OCI-LY1 (cell line): ENCODE data around the gene SPATA25.

Experiments
- H2AFZ ChIP-seq: fragments of 200-600 bp; sonication (generic), shearing (Covaris generic); 2 replicates; pipeline ENCODE4 v1.6.0; 2014; ENCODE audit warnings: antibody characterized with exemption, mild to moderate bottlenecking, low read length
- H3F3A ChIP-seq: fragments of 200-600 bp; sonication (generic), shearing (Covaris generic); 2 replicates; pipeline ENCODE4 v1.6.0; 2014; ENCODE audit warnings: mild to moderate bottlenecking, antibody characterized with exemption, low read length, moderate library complexity; ENCODE audit not compliant: insufficient read depth
- H3K27ac ChIP-seq: fragments of 200-600 bp; sonication (generic); 2 replicates; pipeline ENCODE4 v1.5.1; 2014; ENCODE audit warnings: low read length, mixed run types, mild to moderate bottlenecking, low read depth; ENCODE audit not compliant: poor library complexity, severe bottlenecking
- H3K27me3 ChIP-seq: fragments of 200-600 bp; sonication (generic); 2 replicates; pipeline ENCODE4 v1.6.0; 2014; ENCODE audit warnings: antibody characterized with exemption, mild to moderate bottlenecking, low read length, moderate library complexity; ENCODE audit not compliant: insufficient read depth
- H3K36me3 ChIP-seq: fragments of 200-600 bp; sonication (generic); 2 replicates; pipeline ENCODE4 v1.6.1; 2014; ENCODE audit warnings: mild to moderate bottlenecking, antibody characterized with exemption, low read length, moderate library complexity, mixed read lengths; ENCODE audit not compliant: insufficient read depth
- H3K4me1 ChIP-seq: fragments of 200-600 bp; sonication (generic); 2 replicates; pipeline ENCODE4 v1.5.1; 2014; ENCODE audit warnings: mild to moderate bottlenecking, low read length, moderate library complexity; ENCODE audit not compliant: insufficient read depth, severe bottlenecking
- H3K4me2 ChIP-seq: fragments of 200-600 bp; sonication (generic), shearing (Covaris generic); 2 replicates; pipeline ENCODE4 v1.6.1; 2014; ENCODE audit warnings: low read length
- H3K4me3 ChIP-seq: fragments of 200-600 bp; sonication (generic); 2 replicates; pipeline ENCODE4 v1.5.1; 2014; ENCODE audit warnings: low read length, low read depth, mild to moderate bottlenecking, mixed read lengths; ENCODE audit not compliant: poor library complexity, severe bottlenecking
- H3K79me2 ChIP-seq: fragments of 200-600 bp; shearing (Covaris generic); 2 replicates; pipeline ENCODE4 v1.6.1; 2016; ENCODE audit warnings: mixed run types, low read length, mixed read lengths; ENCODE audit not compliant: insufficient read depth
- H3K9ac ChIP-seq: fragments of 200-600 bp; sonication (generic), shearing (Covaris generic); 2 replicates; pipeline ENCODE4 v1.6.1; 2014; ENCODE audit warnings: mild to moderate bottlenecking, low read length, mixed read lengths
- H3K9me2 ChIP-seq: fragments of 200-600 bp; sonication (generic), shearing (Covaris generic); 2 replicates; pipeline ENCODE4 v1.6.1; 2014; ENCODE audit warnings: low read depth, mild to moderate bottlenecking, low read length, mixed read lengths
- H3K9me3 ChIP-seq: fragments of 200-600 bp; shearing (Covaris generic); 2 replicates; pipeline ENCODE4 v1.6.1; 2014; ENCODE audit warnings: low read length, mixed read lengths
- H4K20me1 ChIP-seq: fragments of 200-600 bp; sonication (generic), shearing (Covaris generic); 2 replicates; pipeline ENCODE4 v1.6.0; 2016; ENCODE audit warnings: mild to moderate bottlenecking, low read length; ENCODE audit not compliant: insufficient read depth
- EZH2 ChIP-seq: fragments of 200-600 bp; sonication (generic), shearing (Covaris generic); IDR thresholded peaks from 2 replicates; pipeline ENCODE4 v1.8.0; 2017; ENCODE audit warnings: borderline replicate concordance, mixed run types, mild to moderate bottlenecking, antibody characterized with exemption, low read length, moderate library complexity, mixed read lengths
- TF ChIP-seq, protein P1 (sequence below): fragments of 200-600 bp; sonication (generic), shearing (Covaris generic); IDR thresholded peaks from 2 replicates; pipeline ENCODE4 v1.5.1; 2017; ENCODE audit warnings: mild to moderate bottlenecking, antibody characterized with exemption, low read length, moderate library complexity, mixed read lengths

SPATA25 gene

DNA sequence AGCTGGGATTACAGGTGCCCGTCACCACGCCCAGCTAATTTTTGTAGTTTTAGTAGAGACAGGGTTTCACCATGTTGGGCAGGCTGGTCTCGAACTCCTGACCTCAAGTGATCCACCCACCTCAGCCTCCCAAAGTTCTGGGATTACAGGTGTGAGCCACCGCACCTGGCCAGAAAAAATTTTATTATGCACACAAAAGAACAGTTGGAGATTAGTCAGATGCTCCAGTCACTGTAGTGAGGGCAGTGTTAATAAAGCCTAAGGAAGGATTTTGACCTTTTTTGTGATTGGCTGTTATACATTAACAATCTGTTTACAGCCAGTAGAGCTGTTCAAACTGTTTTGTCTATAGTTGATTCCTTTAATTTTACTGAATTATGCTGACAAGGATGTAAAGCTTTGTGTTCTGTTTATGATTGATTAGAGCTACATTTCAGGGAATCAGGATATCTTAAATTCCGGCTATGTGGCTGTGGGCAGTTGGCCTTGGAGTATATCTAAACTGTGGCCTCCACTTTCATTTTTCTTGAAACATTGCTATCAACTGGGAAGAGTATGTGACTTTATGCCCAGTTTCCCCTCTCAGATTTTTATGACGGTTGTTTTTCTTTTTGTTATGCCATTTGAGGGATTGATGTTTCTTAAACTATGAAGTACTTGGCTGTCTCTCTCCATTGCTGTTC is 20.1 kb downstream of the SPATA25 start:
- H3F3A ChIP-seq, result no peaks in the 10 kb centered on the region
- no peaks in the 10 kb centered on the region for H3K9me2 ChIP-seq
- TF ChIP-seq, protein P1, sequence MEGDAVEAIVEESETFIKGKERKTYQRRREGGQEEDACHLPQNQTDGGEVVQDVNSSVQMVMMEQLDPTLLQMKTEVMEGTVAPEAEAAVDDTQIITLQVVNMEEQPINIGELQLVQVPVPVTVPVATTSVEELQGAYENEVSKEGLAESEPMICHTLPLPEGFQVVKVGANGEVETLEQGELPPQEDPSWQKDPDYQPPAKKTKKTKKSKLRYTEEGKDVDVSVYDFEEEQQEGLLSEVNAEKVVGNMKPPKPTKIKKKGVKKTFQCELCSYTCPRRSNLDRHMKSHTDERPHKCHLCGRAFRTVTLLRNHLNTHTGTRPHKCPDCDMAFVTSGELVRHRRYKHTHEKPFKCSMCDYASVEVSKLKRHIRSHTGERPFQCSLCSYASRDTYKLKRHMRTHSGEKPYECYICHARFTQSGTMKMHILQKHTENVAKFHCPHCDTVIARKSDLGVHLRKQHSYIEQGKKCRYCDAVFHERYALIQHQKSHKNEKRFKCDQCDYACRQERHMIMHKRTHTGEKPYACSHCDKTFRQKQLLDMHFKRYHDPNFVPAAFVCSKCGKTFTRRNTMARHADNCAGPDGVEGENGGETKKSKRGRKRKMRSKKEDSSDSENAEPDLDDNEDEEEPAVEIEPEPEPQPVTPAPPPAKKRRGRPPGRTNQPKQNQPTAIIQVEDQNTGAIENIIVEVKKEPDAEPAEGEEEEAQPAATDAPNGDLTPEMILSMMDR, result no peak
- TF ChIP-seq EZH2, result no peak
- no peaks in the 10 kb centered on the region for H4K20me1 ChIP-seq
- no peak overlapping the region for H3K27ac ChIP-seq
- H3K36me3 ChIP-seq, result no peaks in the 10 kb centered on the region
- no peak overlapping the region for H3K9ac ChIP-seq
- no peak overlapping the region for H3K4me2 ChIP-seq
- no peaks in the 10 kb centered on the region for H3K79me2 ChIP-seq
- H3K9me3 ChIP-seq, result no peaks in the 10 kb centered on the region
- no peaks in the 10 kb centered on the region for H3K27me3 ChIP-seq
- H3K4me1 ChIP-seq, result no peaks in the 10 kb centered on the region
- no peak overlapping the region for H2AFZ ChIP-seq
- H3K4me3 ChIP-seq, result no peak overlapping the region

DNA sequence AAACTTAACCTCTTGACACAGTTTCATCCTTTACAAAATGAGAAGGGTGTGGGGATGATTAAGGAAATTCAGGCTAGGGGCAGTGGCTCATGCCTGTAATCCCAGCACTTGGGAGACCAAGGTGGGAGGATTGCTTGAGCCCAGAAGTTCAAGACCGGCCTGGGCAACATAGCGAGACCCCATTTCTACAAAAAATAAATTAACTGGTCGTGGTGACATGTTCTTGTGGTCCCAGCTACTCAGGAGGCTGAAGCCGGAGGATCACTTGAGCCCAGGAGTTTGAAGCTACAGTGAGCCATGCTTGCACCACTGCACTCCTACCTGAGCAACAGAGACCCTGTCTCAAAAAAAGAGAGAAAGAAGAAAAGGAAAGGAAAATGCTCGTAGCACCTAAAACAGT is 21.0 kb downstream of the SPATA25 start:
- no peaks in the 10 kb centered on the region for H3F3A ChIP-seq
- H3K27ac ChIP-seq, result no peak overlapping the region

DNA sequence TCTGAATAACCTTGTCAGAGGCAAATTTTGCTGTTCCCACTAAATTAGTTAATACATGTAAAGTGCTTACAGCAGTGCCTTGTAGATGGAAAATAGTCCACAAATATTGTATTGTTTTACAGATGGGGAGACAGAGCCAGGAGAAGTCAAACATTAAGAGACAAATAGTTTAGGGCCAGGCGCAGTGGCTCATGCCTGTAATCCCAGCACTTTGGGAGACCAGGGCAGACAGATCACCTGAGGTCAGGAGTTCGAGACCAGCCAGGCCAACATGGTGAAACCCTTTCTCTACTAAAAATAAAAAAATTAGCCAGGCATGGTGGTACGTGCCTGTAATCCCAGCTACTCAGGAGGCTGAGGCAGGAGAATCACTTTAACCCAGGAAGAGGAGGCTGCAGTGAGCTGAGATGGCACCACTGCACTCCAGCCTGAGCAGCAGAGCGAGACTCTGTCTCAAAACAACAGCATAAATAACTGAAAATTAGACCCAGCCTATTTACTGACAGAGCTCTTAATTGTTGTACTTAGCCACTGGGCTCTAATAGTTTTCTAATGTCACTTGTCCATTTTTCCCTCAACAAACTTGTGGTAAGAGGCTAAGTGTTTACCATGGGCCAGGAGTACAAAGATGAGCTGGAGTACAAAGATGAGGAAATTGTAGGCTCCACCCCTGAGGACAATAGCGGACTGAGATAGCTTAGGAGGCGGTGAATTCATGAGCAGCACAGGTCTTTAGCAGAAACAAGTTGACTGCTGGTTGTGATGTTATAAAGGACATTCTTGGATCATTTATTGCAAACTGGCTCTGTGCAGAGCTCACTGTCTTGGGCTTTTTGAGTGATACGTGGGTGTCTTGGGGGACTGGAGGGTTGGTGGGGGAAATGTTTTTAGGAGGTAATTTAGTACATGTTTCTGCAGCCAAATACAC is 23.6 kb downstream of the SPATA25 start:
- no peaks in the 10 kb centered on the region for H3F3A ChIP-seq
- no peak overlapping the region for H3K27ac ChIP-seq
- no peaks in the 10 kb centered on the region for H4K20me1 ChIP-seq
- no peak overlapping the region for H3K4me3 ChIP-seq
- H3K4me1 ChIP-seq, result peaks cover 21% of the 10 kb centered on the region
- H3K9ac ChIP-seq, result no peak overlapping the region
- no peaks in the 10 kb centered on the region for H3K9me3 ChIP-seq
- H3K9me2 ChIP-seq, result no peaks in the 10 kb centered on the region
- no peaks in the 10 kb centered on the region for H3K27me3 ChIP-seq
- no peaks in the 10 kb centered on the region for H3K36me3 ChIP-seq
- H3K4me2 ChIP-seq, result no peak overlapping the region
- H2AFZ ChIP-seq, result no peak overlapping the region
- TF ChIP-seq, protein P1, result no peak
- TF ChIP-seq EZH2, result no peak
- H3K79me2 ChIP-seq, result no peaks in the 10 kb centered on the region

More for the DNA sequence above, 21.0 kb downstream of the SPATA25 start:
- peaks cover under 1% of the 10 kb centered on the region for H3K4me1 ChIP-seq
- no peaks in the 10 kb centered on the region for H3K9me3 ChIP-seq
- no peak overlapping the region for H3K9ac ChIP-seq
- no peaks in the 10 kb centered on the region for H3K9me2 ChIP-seq
- H4K20me1 ChIP-seq, result no peaks in the 10 kb centered on the region
- no peaks in the 10 kb centered on the region for H3K36me3 ChIP-seq
- no peak for TF ChIP-seq EZH2
- TF ChIP-seq, protein P1, result no peak
- no peaks in the 10 kb centered on the region for H3K27me3 ChIP-seq
- no peak overlapping the region for H3K4me3 ChIP-seq
- H2AFZ ChIP-seq, result no peak overlapping the region
- H3K4me2 ChIP-seq, result no peak overlapping the region
- H3K79me2 ChIP-seq, result no peaks in the 10 kb centered on the region
